ENCODE measurements around the gene NALCN.

The NALCN gene

GRCh38 chr13:101271681-101272245, 144.5 kb downstream of the NALCN start:
- DNase-seq (ENCODE audit: low read depth, low spot score), result no peak
- Histone ChIP-seq H3K36me3 (ENCODE audit: insufficient read depth, insufficient read length, low read length) (no peaks in the 10 kb centered on the region), H3K9me3 (ENCODE audit: insufficient read depth, low read length) (no peaks in the 10 kb centered on the region), H3K9ac (ENCODE audit: insufficient read length, low read depth) (no peak overlapping the region), H3K27me3 (ENCODE audit: insufficient read depth, insufficient read length) (no peaks in the 10 kb centered on the region), H3K4me1 (ENCODE audit: insufficient read depth, insufficient read length) (peaks cover 2% of the 10 kb centered on the region), H3K4me3 (ENCODE audit: insufficient read length, low read depth) (no peak overlapping the region)
- no peak for TF ChIP-seq SUZ12 (IDR thresholded peaks at IDR 0.05; ENCODE audit: extremely low read depth, insufficient read depth, insufficient read length)
- TF ChIP-seq ZNF274 (IDR thresholded peaks at IDR 0.05; ENCODE audit: low read depth, low read length), result no peak
- TF ChIP-seq YY1 (IDR thresholded peaks at IDR 0.05; ENCODE audit: insufficient read depth, insufficient read length), result no peak

- H3K9ac ChIP-seq (ENCODE audit: insufficient read length, low read depth), result no peak overlapping the region
- H3K4me3 ChIP-seq (ENCODE audit: insufficient read length, low read depth), result no peak overlapping the region
- H3K4me1 ChIP-seq (ENCODE audit: insufficient read depth, insufficient read length), result no peaks in the 10 kb centered on the region
- no peak for DNase-seq (ENCODE audit: low read depth, low spot score)
- H3K9me3 ChIP-seq (ENCODE audit: insufficient read depth, low read length), result no peaks in the 10 kb centered on the region
- H3K27me3 ChIP-seq (ENCODE audit: insufficient read depth, insufficient read length), result no peaks in the 10 kb centered on the region
- H3K36me3 ChIP-seq (ENCODE audit: insufficient read depth, insufficient read length, low read length), result no peaks in the 10 kb centered on the region
- TF ChIP-seq ZNF274 (IDR thresholded peaks at IDR 0.05; ENCODE audit: low read depth, low read length) (no peak), YY1 (IDR thresholded peaks at IDR 0.05; ENCODE audit: insufficient read depth, insufficient read length) (no peak), SUZ12 (IDR thresholded peaks at IDR 0.05; ENCODE audit: extremely low read depth, insufficient read depth, insufficient read length) (no peak)
These were observed 148.7 kb downstream of the NALCN start for GRCh38 chr13:101267656-101268055.

- DNase-seq (ENCODE audit: low read depth, low spot score), result no peak
- Histone ChIP-seq H3K4me1 (ENCODE audit: insufficient read depth, insufficient read length) (no peaks in the 10 kb centered on the region), H3K27me3 (ENCODE audit: insufficient read depth, insufficient read length) (no peaks in the 10 kb centered on the region), H3K4me3 (ENCODE audit: insufficient read length, low read depth) (no peak overlapping the region), H3K9me3 (ENCODE audit: insufficient read depth, low read length) (no peaks in the 10 kb centered on the region), H3K9ac (ENCODE audit: insufficient read length, low read depth) (no peak overlapping the region), H3K36me3 (ENCODE audit: insufficient read depth, insufficient read length, low read length) (no peaks in the 10 kb centered on the region)
- TF ChIP-seq ZNF274 (IDR thresholded peaks at IDR 0.05; ENCODE audit: low read depth, low read length) (no peak), SUZ12 (IDR thresholded peaks at IDR 0.05; ENCODE audit: extremely low read depth, insufficient read depth, insufficient read length) (no peak), YY1 (IDR thresholded peaks at IDR 0.05; ENCODE audit: insufficient read depth, insufficient read length) (no peak)
These were observed 150.4 kb downstream of the NALCN start for GRCh38 chr13:101265934-101266333.

GRCh38 chr13:101264931-101265330, 151.4 kb downstream of the NALCN start:
- TF ChIP-seq YY1 (IDR thresholded peaks at IDR 0.05; ENCODE audit: insufficient read depth, insufficient read length) (no peak), SUZ12 (IDR thresholded peaks at IDR 0.05; ENCODE audit: extremely low read depth, insufficient read depth, insufficient read length) (no peak), ZNF274 (IDR thresholded peaks at IDR 0.05; ENCODE audit: low read depth, low read length) (no peak)
- no peak overlapping the region for H3K9ac ChIP-seq (ENCODE audit: insufficient read length, low read depth)

GRCh38 chr13:101262306-101262705, 154.0 kb downstream of the NALCN start:
- H3K4me3 ChIP-seq (ENCODE audit: insufficient read length, low read depth), result no peak overlapping the region
- TF ChIP-seq SUZ12 (IDR thresholded peaks at IDR 0.05; ENCODE audit: extremely low read depth, insufficient read depth, insufficient read length) (no peak), YY1 (IDR thresholded peaks at IDR 0.05; ENCODE audit: insufficient read depth, insufficient read length) (no peak)
- H3K9ac ChIP-seq (ENCODE audit: insufficient read length, low read depth), result no peak overlapping the region
- no peaks in the 10 kb centered on the region for H3K4me1 ChIP-seq (ENCODE audit: insufficient read depth, insufficient read length)
- no peak for DNase-seq (ENCODE audit: low read depth, low spot score)
- H3K9me3 ChIP-seq (ENCODE audit: insufficient read depth, low read length), result no peaks in the 10 kb centered on the region
- H3K36me3 ChIP-seq (ENCODE audit: insufficient read depth, insufficient read length, low read length), result no peaks in the 10 kb centered on the region
- no peaks in the 10 kb centered on the region for H3K27me3 ChIP-seq (ENCODE audit: insufficient read depth, insufficient read length)

More at GRCh38 chr13:101264931-101265330, 151.4 kb downstream of the NALCN start:
- Histone ChIP-seq H3K9me3 (ENCODE audit: insufficient read depth, low read length) (no peaks in the 10 kb centered on the region), H3K4me3 (ENCODE audit: insufficient read length, low read depth) (no peak overlapping the region), H3K36me3 (ENCODE audit: insufficient read depth, insufficient read length, low read length) (no peaks in the 10 kb centered on the region), H3K4me1 (ENCODE audit: insufficient read depth, insufficient read length) (no peaks in the 10 kb centered on the region), H3K27me3 (ENCODE audit: insufficient read depth, insufficient read length) (no peaks in the 10 kb centered on the region)
- no peak for DNase-seq (ENCODE audit: low read depth, low spot score)

DNA sequence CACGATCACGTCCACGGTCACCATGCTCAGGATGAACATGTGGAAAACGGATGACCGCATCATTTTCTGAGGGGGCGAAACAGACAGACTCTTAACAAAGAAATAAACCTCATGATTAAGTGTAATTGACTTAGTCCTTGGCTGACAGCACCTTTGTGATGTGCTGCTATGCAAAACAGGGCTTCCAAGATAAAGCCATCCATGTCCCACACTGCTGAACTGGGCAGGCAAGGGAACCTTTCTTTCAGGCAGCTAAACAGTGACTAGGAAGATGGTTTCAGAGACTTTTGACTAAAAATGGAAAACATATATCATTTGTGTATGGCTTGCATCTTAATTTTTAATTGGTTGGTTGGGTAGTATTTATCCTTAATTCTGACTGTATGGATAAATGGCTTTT, 157.8 kb downstream of the NALCN start:
- TF ChIP-seq SUZ12 (IDR thresholded peaks at IDR 0.05; ENCODE audit: extremely low read depth, insufficient read depth, insufficient read length) (no peak), ZNF274 (IDR thresholded peaks at IDR 0.05; ENCODE audit: low read depth, low read length) (no peak), YY1 (IDR thresholded peaks at IDR 0.05; ENCODE audit: insufficient read depth, insufficient read length) (no peak)
- Histone ChIP-seq H3K9ac (ENCODE audit: insufficient read length, low read depth) (no peak overlapping the region), H3K4me3 (ENCODE audit: insufficient read length, low read depth) (no peak overlapping the region), H3K4me1 (ENCODE audit: insufficient read depth, insufficient read length) (no peaks in the 10 kb centered on the region), H3K9me3 (ENCODE audit: insufficient read depth, low read length) (no peaks in the 10 kb centered on the region), H3K36me3 (ENCODE audit: insufficient read depth, insufficient read length, low read length) (no peaks in the 10 kb centered on the region), H3K27me3 (ENCODE audit: insufficient read depth, insufficient read length) (no peaks in the 10 kb centered on the region)
- no peak for DNase-seq (ENCODE audit: low read depth, low spot score)

DNA sequence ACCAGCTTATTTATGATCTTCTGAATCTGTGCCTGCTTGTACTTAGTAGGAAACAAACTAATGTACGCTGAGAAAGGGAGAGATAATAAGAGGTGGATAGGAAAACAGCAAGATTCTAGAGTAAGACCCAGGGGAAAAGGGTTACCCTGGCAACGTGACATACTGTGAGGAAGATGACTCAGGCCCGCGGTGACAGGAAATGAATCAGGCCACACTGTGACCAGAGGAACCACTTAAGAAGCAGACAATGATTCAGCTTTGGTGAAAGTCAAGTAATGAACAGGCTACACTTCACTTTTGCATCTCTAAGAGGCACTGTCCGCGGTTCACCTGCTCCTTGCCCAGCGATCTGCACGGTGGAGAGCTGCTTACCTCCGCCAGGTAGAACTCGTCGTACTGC, 158.2 kb downstream of the NALCN start:
- no peak overlapping the region for H3K4me3 ChIP-seq (ENCODE audit: insufficient read length, low read depth)
- TF ChIP-seq ZNF274 (IDR thresholded peaks at IDR 0.05; ENCODE audit: low read depth, low read length), result no peak
- no peak for TF ChIP-seq YY1 (IDR thresholded peaks at IDR 0.05; ENCODE audit: insufficient read depth, insufficient read length)
- TF ChIP-seq SUZ12 (IDR thresholded peaks at IDR 0.05; ENCODE audit: extremely low read depth, insufficient read depth, insufficient read length), result no peak
- H3K9ac ChIP-seq (ENCODE audit: insufficient read length, low read depth), result no peak overlapping the region
- DNase-seq (ENCODE audit: low read depth, low spot score), result peak; percentile 44
- H3K36me3 ChIP-seq (ENCODE audit: insufficient read depth, insufficient read length, low read length), result no peaks in the 10 kb centered on the region
- H3K4me1 ChIP-seq (ENCODE audit: insufficient read depth, insufficient read length), result no peaks in the 10 kb centered on the region
- no peaks in the 10 kb centered on the region for H3K27me3 ChIP-seq (ENCODE audit: insufficient read depth, insufficient read length)
- no peaks in the 10 kb centered on the region for H3K9me3 ChIP-seq (ENCODE audit: insufficient read depth, low read length)
